HT1080 (cell line): Measurements from ENCODE around the gene SORCS1. TPM values are rescaled to one million over a fixed set of nuclear protein-coding genes. Genes with fewer than 3 reads are reported as not detected.

Experiments
- DNase-seq: peaks from one replicate; pipeline ENCODE4 v3.0.0-alpha.2; 2015; ENCODE audit warnings: low read depth
- total RNA-seq: library from RNA; depleted of rRNA; stranded (reverse); fragments of >200 nt; shearing (Covaris generic); gene quantifications from 2 replicates; pipeline ENCODE4 v1.2.3, GENCODE V29; 2014

Gene SORCS1
- total RNA-seq, 1 experiment from 2014 or later = 0.29 TPM

GRCh38 chr10:106903180-106903579 is 261.3 kb downstream of the SORCS1 start:
- no peak for DNase-seq

GRCh38 chr10:106900016-106900652 is 264.4 kb downstream of the SORCS1 start:
- no peak for DNase-seq

- DNase-seq = no peak
Observed at GRCh38 chr10:106898446-106898845, 266.1 kb downstream of the SORCS1 start.

- DNase-seq = no peak
Observed at GRCh38 chr10:106897719-106898118, 266.8 kb downstream of the SORCS1 start.

- no peak for DNase-seq
Observed at GRCh38 chr10:106894692-106895091, 269.8 kb downstream of the SORCS1 start.

- no peak for DNase-seq
Observed at GRCh38 chr10:106877574-106877973, 286.9 kb downstream of the SORCS1 start.

- DNase-seq = no peak
Observed at GRCh38 chr10:106874604-106874889, 290.0 kb downstream of the SORCS1 start.

- no peak for DNase-seq
Observed at GRCh38 chr10:106873770-106874603, 290.5 kb downstream of the SORCS1 start.

- no peak for DNase-seq
Observed at GRCh38 chr10:106872176-106872575, 292.3 kb downstream of the SORCS1 start.

GRCh38 chr10:106866244-106866845 is 298.2 kb downstream of the SORCS1 start:
- no peak for DNase-seq

GRCh38 chr10:106864031-106864430 is 300.5 kb downstream of the SORCS1 start:
- no peak for DNase-seq

GRCh38 chr10:106863549-106863948 is 301.0 kb downstream of the SORCS1 start:
- no peak for DNase-seq

GRCh38 chr10:106859892-106860652 is 304.4 kb downstream of the SORCS1 start:
- no peak for DNase-seq

GRCh38 chr10:106857728-106858127 is 306.8 kb downstream of the SORCS1 start:
- no peak for DNase-seq

GRCh38 chr10:106857213-106857612 is 307.3 kb downstream of the SORCS1 start:
- DNase-seq = no peak

- DNase-seq = peak; percentile 54
Observed at GRCh38 chr10:106836933-106837663, 327.4 kb downstream of the SORCS1 start.

GRCh38 chr10:106832846-106833245 is 331.7 kb downstream of the SORCS1 start:
- DNase-seq = no peak

GRCh38 chr10:106830471-106830870 is 334.0 kb downstream of the SORCS1 start:
- DNase-seq = peak; percentile 44

- no peak for DNase-seq
Observed at GRCh38 chr10:106830006-106830405, 334.5 kb downstream of the SORCS1 start.

- DNase-seq = no peak
Observed at GRCh38 chr10:106826716-106827115, 337.8 kb downstream of the SORCS1 start.
